WI38 (cell line): ENCODE measurements around the gene UNC79.

Source experiments
- H3K4me3 ChIP-seq: 2 replicates; pipeline ENCODE4 v1.5.1; 2011; ENCODE audit warnings: low read depth, mild to moderate bottlenecking, control low read depth, low read length
- CTCF ChIP-seq: IDR thresholded peaks from 2 replicates; pipeline ENCODE4 v1.5.1; 2012; ENCODE audit warnings: low read depth, mild to moderate bottlenecking, control low read depth, low read length

Gene UNC79

DNA sequence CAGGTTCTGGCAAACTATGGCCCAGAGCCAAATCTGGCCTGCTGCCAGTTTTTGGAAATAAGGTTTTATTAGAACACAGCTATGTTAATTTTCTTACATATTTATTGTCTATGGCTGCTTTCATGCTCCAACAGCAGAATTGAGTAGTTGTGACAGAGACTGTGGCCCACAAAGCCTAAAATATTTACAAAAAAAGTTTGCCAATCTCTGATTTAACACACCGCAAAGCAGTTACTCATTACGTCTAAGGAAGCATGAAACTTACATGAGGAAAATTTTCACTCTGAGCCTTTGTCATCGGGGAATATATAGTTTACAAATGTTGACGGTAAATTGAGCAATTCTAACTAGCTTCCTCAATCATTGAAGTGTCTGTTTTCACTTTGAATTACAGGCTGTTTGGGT lies 96.5 kb downstream of the UNC79 start:
- TF ChIP-seq CTCF: no peak
- no peak overlapping the region for H3K4me3 ChIP-seq

- no peak overlapping the region for H3K4me3 ChIP-seq
- TF ChIP-seq CTCF: no peak
Measured at GRCh38 chr14:93528884-93529558, 98.3 kb downstream of the UNC79 start.

DNA sequence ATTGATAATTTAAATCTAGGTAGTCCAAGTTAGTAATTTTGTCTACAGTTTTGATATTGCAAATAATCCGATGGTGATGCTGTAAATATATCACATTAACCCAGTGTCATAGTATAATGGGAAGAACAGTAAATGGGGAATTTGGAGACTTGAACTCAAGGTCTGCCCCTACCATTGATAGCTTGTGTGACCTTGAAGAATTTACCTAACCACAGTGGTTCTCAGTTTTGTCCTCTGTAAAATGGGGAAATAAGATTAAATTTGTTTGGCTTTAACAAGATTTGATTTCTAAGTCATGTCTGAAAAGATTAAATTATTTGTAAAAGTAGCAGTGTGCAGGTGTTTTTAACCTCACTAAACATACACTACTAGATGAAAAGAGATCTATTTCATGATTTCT lies 100.9 kb downstream of the UNC79 start:
- no peak overlapping the region for H3K4me3 ChIP-seq
- no peak for TF ChIP-seq CTCF

DNA sequence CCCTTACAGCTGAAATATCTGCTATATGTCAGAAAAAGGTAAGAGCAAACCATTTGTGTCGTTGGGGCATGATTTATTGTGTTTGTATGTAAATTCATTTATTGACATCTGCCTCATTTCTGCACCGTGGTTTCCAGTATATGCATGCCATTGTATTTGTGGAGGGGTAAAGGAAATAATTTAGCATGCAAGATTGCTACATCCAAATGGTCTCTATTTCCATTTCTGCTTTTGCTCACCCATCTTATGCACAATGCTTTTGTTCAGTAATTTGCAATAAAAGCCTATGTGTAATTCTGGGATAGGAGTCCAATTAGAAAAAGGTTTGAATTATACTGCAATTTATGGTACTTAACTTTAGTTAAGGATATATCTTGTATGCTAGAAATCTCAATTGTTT lies 101.8 kb downstream of the UNC79 start:
- H3K4me3 ChIP-seq: no peak overlapping the region
- no peak for TF ChIP-seq CTCF

- TF ChIP-seq CTCF: no peak
- H3K4me3 ChIP-seq: no peak overlapping the region
Measured at GRCh38 chr14:93533437-93533836, 102.7 kb downstream of the UNC79 start.

GRCh38 chr14:93533842-93534241 lies 103.1 kb downstream of the UNC79 start:
- TF ChIP-seq CTCF: no peak
- H3K4me3 ChIP-seq: no peak overlapping the region

DNA sequence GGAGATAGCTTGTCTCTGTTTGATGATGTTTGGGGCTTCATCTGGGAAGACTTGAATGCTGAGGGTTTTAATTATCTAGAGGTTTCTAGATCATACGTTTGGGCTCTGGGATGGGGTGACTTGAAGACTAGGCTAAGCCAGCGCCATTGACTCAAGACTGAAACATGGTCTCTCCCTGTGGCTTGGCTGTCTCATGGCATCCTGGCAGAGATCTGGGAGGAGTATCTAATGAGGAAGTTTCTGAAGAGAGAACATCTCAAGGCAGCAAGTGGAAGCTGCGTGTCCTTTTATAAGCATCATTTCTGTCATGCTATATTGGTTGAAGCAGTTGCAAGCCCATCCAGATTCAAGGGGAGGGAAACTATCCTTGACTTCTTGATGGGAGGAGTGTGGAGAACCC lies 104.8 kb downstream of the UNC79 start:
- TF ChIP-seq CTCF: no peak
- no peak overlapping the region for H3K4me3 ChIP-seq
